Measurements from ENCODE around the gene MCHR2.

MCHR2 gene

DNA sequence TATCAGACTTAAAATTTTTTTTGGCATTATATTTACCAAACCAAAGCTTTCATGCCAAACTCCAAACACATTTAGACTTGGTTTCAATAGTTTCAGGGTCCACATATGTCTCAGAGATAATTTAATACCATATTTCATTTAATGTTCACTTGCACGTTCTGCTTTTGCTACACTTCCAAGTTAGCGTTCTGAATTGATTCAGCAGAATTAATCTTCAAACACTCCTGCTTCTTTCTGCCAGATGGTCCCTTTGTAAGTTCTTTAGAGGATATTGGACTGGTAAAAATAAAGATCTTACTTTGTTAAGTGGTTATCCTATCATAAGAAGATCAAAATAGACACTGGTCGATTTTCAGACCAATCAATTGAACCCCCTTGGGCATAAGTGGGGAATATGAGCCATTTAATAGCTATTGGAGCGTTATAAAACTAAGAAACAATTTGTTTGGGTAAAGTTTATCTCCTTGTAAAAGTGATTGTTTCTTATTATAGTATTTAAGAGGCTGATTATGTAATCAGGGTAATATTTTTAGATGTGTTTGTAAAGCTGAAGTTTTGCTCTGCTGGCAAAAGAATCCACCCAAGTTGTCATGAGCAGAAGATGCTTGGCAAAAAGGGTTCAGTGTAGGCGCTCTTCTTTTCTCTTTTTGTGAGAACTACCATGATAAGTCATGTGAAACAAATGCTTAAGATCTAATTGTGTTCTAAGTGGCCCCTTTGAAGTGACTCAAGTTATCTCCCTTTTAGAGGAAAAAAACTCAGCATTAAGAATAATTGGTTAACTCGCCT, 92.2 kb downstream of the MCHR2 start:
- no peak for DNase-seq

DNA sequence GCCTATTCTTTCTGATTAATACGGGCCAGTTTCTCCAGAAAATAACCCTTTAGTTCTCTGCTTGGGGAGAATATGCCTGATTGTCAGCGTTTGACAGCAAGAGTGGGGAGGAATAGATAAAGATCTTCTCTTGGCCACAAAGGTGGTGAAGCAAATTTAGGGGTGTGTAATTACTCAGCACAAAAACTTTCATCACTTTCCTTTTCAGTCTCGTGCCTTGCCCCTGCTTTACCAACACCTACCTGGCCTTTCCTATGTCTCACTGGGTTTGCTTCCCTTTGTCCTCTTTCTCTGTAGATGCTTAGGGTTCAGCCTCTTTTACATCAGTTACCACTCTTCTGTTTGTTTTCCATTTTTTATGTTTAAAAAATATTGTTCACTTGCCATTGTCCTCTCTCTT, 99.2 kb downstream of the MCHR2 start:
- no peak for DNase-seq

DNA sequence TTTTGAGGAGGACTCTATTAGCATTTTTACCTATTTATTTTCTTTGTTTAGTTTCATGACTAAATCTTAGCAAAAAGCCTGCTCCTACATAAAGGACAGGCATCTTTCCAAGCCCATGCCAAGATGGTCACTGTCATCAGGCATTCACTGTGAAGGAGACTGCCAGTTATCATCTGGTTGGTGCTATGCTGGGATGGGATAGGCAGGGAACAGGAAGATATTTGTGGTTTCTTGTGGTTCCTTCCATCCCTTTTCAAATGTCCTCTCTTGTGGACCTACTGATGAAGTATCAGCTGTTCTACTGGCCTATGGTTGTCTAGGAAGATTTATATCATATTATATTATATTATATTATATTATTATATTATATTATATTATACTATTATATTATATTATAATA, 107.0 kb downstream of the MCHR2 start:
- no peak for DNase-seq

DNA sequence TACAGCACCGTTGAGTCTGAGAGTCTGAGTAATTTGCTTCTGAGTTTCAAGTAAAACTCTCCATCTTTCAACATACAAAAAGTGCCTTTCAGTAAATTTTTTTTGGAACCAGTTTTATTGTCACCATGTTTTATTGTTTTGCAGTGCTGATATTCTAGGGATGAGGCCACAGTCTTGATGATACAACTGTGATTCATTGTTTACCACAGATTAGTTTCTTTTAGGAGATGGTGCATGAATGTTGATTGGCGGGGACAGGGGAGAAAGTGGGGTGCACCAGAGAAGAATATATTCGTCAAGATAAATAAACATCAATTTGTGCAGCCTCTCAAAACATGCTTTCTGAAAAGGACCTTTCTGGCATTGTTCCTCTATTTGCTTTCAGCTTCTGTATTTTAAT, 109.0 kb downstream of the MCHR2 start:
- DNase-seq: no peak

DNA sequence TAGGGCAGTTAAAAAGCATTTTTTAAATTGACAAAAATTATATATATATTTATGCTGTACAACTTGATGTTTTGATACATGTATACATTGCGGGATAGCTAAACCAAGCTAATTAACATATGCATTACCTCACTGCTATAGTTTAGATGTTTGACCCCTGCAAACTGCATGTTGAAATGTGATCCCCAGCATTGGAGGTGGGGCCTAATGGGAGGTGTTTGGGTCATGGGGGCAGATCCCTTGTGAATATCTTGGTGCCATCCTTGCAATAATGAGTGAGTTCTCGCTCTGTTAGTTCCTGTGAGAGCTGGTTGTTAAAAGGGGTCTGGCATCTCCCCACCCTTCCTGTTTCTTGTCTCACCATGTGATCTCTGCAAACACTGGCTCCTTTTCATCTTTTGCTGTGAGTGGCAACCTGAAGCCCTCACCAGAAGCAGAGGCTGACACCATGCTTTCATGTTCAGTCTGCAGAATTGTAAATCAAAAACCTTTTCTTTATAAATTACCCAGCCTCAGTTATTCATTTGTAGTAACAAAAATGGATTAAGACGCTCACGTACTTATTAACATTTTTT, 111.8 kb downstream of the MCHR2 start:
- DNase-seq: no peak

DNA sequence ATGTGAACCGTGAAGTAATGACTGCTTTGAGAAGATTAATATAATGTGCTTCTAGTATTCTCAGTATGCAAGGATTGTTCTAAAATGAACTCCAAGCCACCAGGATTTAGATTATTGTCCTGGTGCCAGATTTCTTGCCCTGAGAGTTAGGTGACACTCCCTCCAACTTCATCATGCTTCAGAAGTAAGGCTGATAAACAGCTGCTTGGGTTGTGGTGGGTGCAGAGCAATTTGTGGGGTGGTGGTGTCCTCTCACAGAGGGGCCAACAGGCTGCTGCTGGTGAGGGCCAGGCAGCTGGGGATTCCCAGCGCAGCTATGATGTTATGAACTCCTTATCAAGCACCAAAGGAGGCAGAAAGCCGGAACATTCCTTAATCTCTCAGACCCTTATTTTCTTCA, 114.6 kb downstream of the MCHR2 start:
- no peak for DNase-seq

DNA sequence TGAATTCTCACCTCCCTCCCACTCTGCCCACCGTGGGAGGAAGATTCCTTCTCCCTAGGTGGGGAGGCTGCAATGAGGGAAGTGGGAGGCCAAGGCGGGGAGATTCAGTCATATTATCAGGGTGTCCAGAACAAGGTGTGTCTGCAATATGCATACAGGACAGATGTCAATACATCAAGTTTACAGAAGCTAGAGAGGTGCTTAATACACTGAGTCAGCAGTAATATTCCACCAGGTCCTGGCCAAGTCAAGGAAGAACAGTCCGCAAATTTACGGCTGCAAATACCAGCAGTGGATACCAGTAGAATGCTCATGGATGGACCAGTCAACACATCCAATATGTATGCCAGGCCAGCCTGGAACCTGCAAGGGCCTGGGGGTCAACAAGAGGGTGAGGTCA, 119.0 kb downstream of the MCHR2 start:
- DNase-seq: no peak

DNA sequence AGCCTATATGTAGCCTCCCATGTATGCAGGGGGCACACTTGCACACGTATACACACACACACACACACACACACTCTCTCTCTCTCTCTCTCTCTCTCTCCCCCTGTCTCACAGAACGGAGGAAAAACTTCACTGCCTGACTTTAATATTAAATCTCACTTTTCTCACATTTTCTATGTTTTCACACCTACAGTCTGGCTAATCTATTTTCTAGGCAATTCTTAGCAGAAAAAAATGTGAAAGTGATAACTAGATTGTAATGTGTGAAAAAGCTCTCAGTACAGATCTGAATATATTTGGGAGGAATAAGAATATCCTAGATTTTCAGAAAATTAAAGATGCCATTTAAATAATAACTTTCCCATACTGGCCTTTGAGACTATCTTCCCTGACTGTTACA, 120.9 kb downstream of the MCHR2 start:
- no peak for DNase-seq

DNA sequence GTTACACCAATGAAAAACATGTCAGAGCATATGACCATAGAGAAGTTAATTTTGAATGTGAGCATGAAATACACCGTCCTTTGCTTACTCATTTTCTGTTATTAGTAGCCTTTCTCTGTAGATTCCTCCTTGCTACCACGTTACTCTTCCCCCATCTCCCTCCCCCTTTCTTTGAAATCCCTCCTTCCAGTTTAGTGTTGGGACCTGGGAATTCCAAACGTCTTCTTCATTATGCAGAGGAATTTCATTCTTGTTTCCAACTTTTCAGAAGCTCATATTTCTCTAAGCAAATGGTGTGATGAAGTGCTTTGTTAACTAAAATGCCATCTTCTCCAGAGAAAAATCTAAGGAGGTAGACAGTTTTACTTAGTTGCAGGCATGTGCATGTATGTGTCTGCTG, 122.4 kb downstream of the MCHR2 start:
- DNase-seq: no peak
